ENCODE data around the gene PIRT. TPM values are rescaled to one million over a fixed set of nuclear protein-coding genes. Genes with fewer than 3 reads are reported as not detected.

PIRT gene
- polyA plus RNA-seq, 3 donors, result not detected

DNA sequence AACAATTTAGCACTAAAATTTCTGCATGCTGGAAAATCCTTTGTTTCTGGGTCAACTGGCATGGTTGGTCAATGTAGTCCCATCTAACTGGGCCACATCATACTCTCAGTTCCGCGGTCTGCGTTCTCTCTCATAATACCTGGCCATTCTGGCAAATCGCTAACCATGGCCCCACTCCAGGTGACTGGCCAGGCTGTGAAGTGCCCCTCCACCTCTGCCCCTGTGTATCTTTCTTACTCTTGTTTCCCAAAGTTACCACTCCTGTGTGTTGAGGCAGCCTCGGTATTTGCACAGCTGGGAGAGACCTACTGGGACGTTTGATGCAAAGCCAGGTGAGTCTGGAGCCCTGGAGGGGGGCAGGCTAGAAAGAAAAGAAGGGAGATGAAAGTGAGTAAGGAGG lies 32.0 kb downstream of the PIRT start:
- intact Hi-C loops (cut with micrococcal nuclease), result no loop called here
- no peak for DNase-seq
- no peaks in the 10 kb centered on the region for H3K9me3 ChIP-seq (replicated peaks in 1 of 2; ENCODE audit: control insufficient read depth in 1 of 2, insufficient read depth in 1 of 2, low read length in 2 of 2)

GRCh38 chr17:10804546-10804945 lies 33.3 kb downstream of the PIRT start:
- H3K4me3 ChIP-seq (replicated peaks in 1 of 3; ENCODE audit: low read depth in 2 of 3, low read length in 3 of 3), result no peak overlapping the region
- Mint-ChIP-seq H3K27ac (no peak overlapping the region), H3K36me3 (no peaks in the 10 kb centered on the region), H3K9me3 (peaks cover 0 to 3% (median 0%) of the 10 kb centered on the region in 7 donors), H3K27me3 (ENCODE audit: low read depth in 3 of 3) (peaks cover 0 to 4% (median 1%) of the 10 kb centered on the region in 3 donors), H3K4me3 (no peak overlapping the region), H3K4me1 (peaks cover 6% of the 10 kb centered on the region)
- TF ChIP-seq, protein P1, sequence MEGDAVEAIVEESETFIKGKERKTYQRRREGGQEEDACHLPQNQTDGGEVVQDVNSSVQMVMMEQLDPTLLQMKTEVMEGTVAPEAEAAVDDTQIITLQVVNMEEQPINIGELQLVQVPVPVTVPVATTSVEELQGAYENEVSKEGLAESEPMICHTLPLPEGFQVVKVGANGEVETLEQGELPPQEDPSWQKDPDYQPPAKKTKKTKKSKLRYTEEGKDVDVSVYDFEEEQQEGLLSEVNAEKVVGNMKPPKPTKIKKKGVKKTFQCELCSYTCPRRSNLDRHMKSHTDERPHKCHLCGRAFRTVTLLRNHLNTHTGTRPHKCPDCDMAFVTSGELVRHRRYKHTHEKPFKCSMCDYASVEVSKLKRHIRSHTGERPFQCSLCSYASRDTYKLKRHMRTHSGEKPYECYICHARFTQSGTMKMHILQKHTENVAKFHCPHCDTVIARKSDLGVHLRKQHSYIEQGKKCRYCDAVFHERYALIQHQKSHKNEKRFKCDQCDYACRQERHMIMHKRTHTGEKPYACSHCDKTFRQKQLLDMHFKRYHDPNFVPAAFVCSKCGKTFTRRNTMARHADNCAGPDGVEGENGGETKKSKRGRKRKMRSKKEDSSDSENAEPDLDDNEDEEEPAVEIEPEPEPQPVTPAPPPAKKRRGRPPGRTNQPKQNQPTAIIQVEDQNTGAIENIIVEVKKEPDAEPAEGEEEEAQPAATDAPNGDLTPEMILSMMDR (IDR thresholded peaks at IDR 0.05), result no peak
- no peaks in the 10 kb centered on the region for H3K79me2 ChIP-seq (ENCODE audit: insufficient read depth, low read length)
- no peaks in the 10 kb centered on the region for H4K20me1 ChIP-seq (ENCODE audit: insufficient read depth, low read length)
- H3K4me1 ChIP-seq (ENCODE audit: control insufficient read depth in 1 of 2, insufficient read depth in 2 of 2, low read length in 2 of 2), result no peaks in the 10 kb centered on the region
- 88% methylated on average over 3 of the region's 7 CpGs for WGBS (ENCODE audit: insufficient coverage)
- H3K9ac ChIP-seq (ENCODE audit: insufficient read depth, low read length, poor library complexity, severe bottlenecking), result no peak overlapping the region
- H3K27me3 ChIP-seq (ENCODE audit: control insufficient read depth in 2 of 2, insufficient read depth in 2 of 2, low read length in 2 of 2), result no peaks in the 10 kb centered on the region
- DNase-seq, result no peak
- no peaks in the 10 kb centered on the region for H3K9me3 ChIP-seq (replicated peaks in 1 of 2; ENCODE audit: control insufficient read depth in 1 of 2, insufficient read depth in 1 of 2, low read length in 2 of 2)
- H3K27ac ChIP-seq (ENCODE audit: low read depth in 1 of 2, low read length in 2 of 2), result no peak overlapping the region
- no peaks in the 10 kb centered on the region for H3K36me3 ChIP-seq (replicated peaks in 1 of 2; ENCODE audit: control insufficient read depth in 1 of 2, insufficient read depth in 2 of 2, low read length in 2 of 2)
- no peak overlapping the region for H2AFZ ChIP-seq (ENCODE audit: insufficient read depth, low read depth, low read length, poor library complexity, severe bottlenecking)
- no peak overlapping the region for H3K4me2 ChIP-seq (replicated peaks; ENCODE audit: extremely low read depth, low read length, poor library complexity, severe bottlenecking)
- intact Hi-C loops (cut with micrococcal nuclease), result no loop called here

More for the DNA sequence above, 32.0 kb downstream of the PIRT start:
- Mint-ChIP-seq H3K27me3 (ENCODE audit: low read depth in 3 of 3) (peaks cover 0 to 4% (median 1%) of the 10 kb centered on the region in 3 donors), H3K27ac (peak overlapping the region in 1 of 7 donors; percentile 3), H3K36me3 (no peaks in the 10 kb centered on the region), H3K4me1 (no peaks in the 10 kb centered on the region), H3K4me3 (no peak overlapping the region), H3K9me3 (peaks cover 0 to 3% (median 0%) of the 10 kb centered on the region in 7 donors)
- Histone ChIP-seq H3K36me3 (replicated peaks in 1 of 2; ENCODE audit: control insufficient read depth in 1 of 2, insufficient read depth in 2 of 2, low read length in 2 of 2) (no peaks in the 10 kb centered on the region), H3K4me1 (ENCODE audit: control insufficient read depth in 1 of 2, insufficient read depth in 2 of 2, low read length in 2 of 2) (no peaks in the 10 kb centered on the region), H3K27ac (ENCODE audit: low read depth in 1 of 2, low read length in 2 of 2) (no peak overlapping the region), H3K4me3 (replicated peaks in 1 of 3; ENCODE audit: low read depth in 2 of 3, low read length in 3 of 3) (no peak overlapping the region), H3K9ac (ENCODE audit: insufficient read depth, low read length, poor library complexity, severe bottlenecking) (no peak overlapping the region), H3K27me3 (ENCODE audit: control insufficient read depth in 2 of 2, insufficient read depth in 2 of 2, low read length in 2 of 2) (no peaks in the 10 kb centered on the region), H4K20me1 (ENCODE audit: insufficient read depth, low read length) (no peaks in the 10 kb centered on the region), H3K79me2 (ENCODE audit: insufficient read depth, low read length) (no peaks in the 10 kb centered on the region), H3K4me2 (replicated peaks; ENCODE audit: extremely low read depth, low read length, poor library complexity, severe bottlenecking) (no peak overlapping the region), H2AFZ (ENCODE audit: insufficient read depth, low read depth, low read length, poor library complexity, severe bottlenecking) (no peak overlapping the region)
- TF ChIP-seq, protein P1 (IDR thresholded peaks at IDR 0.05), result no peak
- WGBS (ENCODE audit: insufficient coverage), result 98% methylated on average over 4 of the region's 6 CpGs

Measured in CD14-positive monocyte (primary cell).